ENCODE results near the gene MBNL3. TPM values are rescaled to one million over a fixed set of nuclear protein-coding genes. Genes with fewer than 3 reads are reported as not detected.
"Not testable (repeated sequence)": the region's sequence is repeated elsewhere in the genome, so short reads cannot be mapped to it uniquely, and the experiment has no call there.

MBNL3 gene
- total RNA-seq, 1 donor from 2014 or later, result 8.2 TPM

GRCh38 chrX:132333351-132333750, 155.5 kb downstream of the MBNL3 start:
- H3K36me3 Mint-ChIP-seq (ENCODE audit: insufficient read depth), result peaks cover 2% of the 10 kb centered on the region
- no peak for TF ChIP-seq CTCF (IDR thresholded peaks at IDR 0.05; ENCODE audit: unreplicated experiment)
- no peak for DNase-seq (ENCODE audit: low spot score, unreplicated experiment)
- H3K27ac Mint-ChIP-seq, result no peak overlapping the region
- H3K27me3 Mint-ChIP-seq, result peaks cover 5% of the 10 kb centered on the region
- peaks cover 3% of the 10 kb centered on the region for H3K4me1 Mint-ChIP-seq (ENCODE audit: low read depth)
- H3K4me3 Mint-ChIP-seq (ENCODE audit: low read depth), result no peak overlapping the region
- H3K9me3 Mint-ChIP-seq (ENCODE audit: low read depth), result peaks cover 5% of the 10 kb centered on the region

- peaks cover 5% of the 10 kb centered on the region for H3K36me3 Mint-ChIP-seq (ENCODE audit: insufficient read depth)
- H3K27ac Mint-ChIP-seq, result no peak overlapping the region
- H3K9me3 Mint-ChIP-seq (ENCODE audit: low read depth), result peaks cover 11% of the 10 kb centered on the region
- H3K27me3 Mint-ChIP-seq, result peaks cover 5% of the 10 kb centered on the region
- no peak for DNase-seq (ENCODE audit: low spot score, unreplicated experiment)
- TF ChIP-seq CTCF (IDR thresholded peaks at IDR 0.05; ENCODE audit: unreplicated experiment), result no peak
- peaks cover 3% of the 10 kb centered on the region for H3K4me1 Mint-ChIP-seq (ENCODE audit: low read depth)
- no peak overlapping the region for H3K4me3 Mint-ChIP-seq (ENCODE audit: low read depth)
Observed at GRCh38 chrX:132331532-132331931, 157.3 kb downstream of the MBNL3 start.

GRCh38 chrX:132331000-132331399, 157.8 kb downstream of the MBNL3 start:
- H3K27me3 Mint-ChIP-seq, result peaks cover 5% of the 10 kb centered on the region
- peaks cover 3% of the 10 kb centered on the region for H3K4me1 Mint-ChIP-seq (ENCODE audit: low read depth)
- peaks cover 15% of the 10 kb centered on the region for H3K9me3 Mint-ChIP-seq (ENCODE audit: low read depth)
- no peak for DNase-seq (ENCODE audit: low spot score, unreplicated experiment)
- peaks cover 7% of the 10 kb centered on the region for H3K36me3 Mint-ChIP-seq (ENCODE audit: insufficient read depth)
- H3K4me3 Mint-ChIP-seq (ENCODE audit: low read depth), result no peak overlapping the region
- no peak for TF ChIP-seq CTCF (IDR thresholded peaks at IDR 0.05; ENCODE audit: unreplicated experiment)
- no peak overlapping the region for H3K27ac Mint-ChIP-seq

DNA sequence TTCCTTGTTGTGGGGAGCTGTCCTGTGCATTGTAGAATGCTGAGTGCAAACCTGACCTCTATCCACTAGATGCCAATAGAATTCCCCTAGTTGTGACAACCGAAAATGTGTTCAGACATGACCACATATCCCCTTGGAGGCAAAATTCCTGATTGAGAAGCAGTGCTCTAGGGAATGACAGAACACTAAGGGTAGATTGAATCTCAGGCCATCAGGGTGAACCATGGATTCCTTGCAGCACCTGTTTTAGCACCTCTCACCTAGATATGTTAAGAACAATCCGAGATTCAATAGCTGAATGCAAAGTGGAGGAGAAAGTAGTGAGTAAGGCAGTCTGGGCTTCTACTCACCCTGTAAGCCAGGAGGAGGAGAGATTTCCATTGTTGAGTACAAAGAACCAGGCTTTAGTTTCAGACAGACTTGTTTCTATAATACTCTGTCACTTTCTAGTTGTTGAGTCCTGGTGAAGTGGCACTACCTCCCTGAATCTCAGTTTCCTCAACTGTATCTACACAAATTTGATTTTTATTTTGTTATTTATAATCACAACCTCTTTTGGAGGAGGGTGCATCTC, 158.6 kb downstream of the MBNL3 start:
- Mint-ChIP-seq H3K27ac (peak overlapping the region; percentile 63), H3K9me3 (ENCODE audit: low read depth) (peaks cover 16% of the 10 kb centered on the region), H3K27me3 (peaks cover 5% of the 10 kb centered on the region), H3K4me1 (ENCODE audit: low read depth) (peaks cover 3% of the 10 kb centered on the region), H3K4me3 (ENCODE audit: low read depth) (no peak overlapping the region), H3K36me3 (ENCODE audit: insufficient read depth) (peaks cover 8% of the 10 kb centered on the region)
- TF ChIP-seq CTCF (IDR thresholded peaks at IDR 0.05; ENCODE audit: unreplicated experiment), result no peak
- no peak for DNase-seq (ENCODE audit: low spot score, unreplicated experiment)

GRCh38 chrX:132326960-132327359, 161.9 kb downstream of the MBNL3 start:
- peaks cover 15% of the 10 kb centered on the region for H3K36me3 Mint-ChIP-seq (ENCODE audit: insufficient read depth)
- DNase-seq (ENCODE audit: low spot score, unreplicated experiment); H3K4me3 Mint-ChIP-seq (ENCODE audit: low read depth); H3K4me1 Mint-ChIP-seq (ENCODE audit: low read depth); H3K27me3 Mint-ChIP-seq; H3K27ac Mint-ChIP-seq: not testable (repeated sequence)
- peaks cover 27% of the 10 kb centered on the region for H3K9me3 Mint-ChIP-seq (ENCODE audit: low read depth)
